Measurements from ENCODE around the gene NFIB. TPM values are rescaled to one million over a fixed set of nuclear protein-coding genes. Genes with fewer than 3 reads are reported as not detected.

The NFIB gene
- total and polyA plus RNA-seq, 2 of the 8 experiments (the other 6 are each of a cell fraction or from before 2014, with no cell fraction given), result 2.6 to 13.1 TPM

DNA sequence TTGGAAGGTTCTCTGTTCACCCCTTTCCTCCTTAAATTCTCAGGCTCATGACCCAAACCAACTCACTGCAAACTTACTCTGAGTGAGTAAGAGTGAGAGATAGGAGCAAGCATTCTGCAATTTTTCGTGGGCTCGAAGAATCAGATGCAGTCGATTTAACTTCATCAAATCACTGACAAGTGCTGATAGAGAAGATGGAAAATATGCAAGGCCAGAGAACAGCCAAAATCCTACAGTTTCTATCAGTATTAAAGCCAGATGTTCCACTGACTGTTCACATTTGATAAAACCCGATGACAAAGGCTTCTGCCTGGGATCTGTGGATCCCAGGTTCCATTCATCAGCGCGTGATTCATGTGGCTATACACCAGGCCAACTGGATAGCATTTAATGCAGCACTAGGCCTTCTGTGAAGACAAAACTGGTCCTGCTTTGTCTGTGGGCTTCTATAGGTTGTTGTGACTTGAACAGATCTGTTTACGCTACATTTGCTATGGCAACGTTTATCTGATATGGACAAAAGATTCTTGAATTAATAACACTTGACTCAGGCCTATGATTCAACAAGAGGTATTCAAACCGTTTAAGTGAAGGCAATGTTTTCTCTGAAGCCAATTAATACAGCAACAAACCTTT, 251.2 kb downstream of the NFIB start:
- no peak overlapping the region for H2BK20ac ChIP-seq (ENCODE audit: low read length)
- no peaks in the 10 kb centered on the region for H3K4me1 ChIP-seq (replicated peaks in 1 of 4; ENCODE audit: control insufficient read depth in 3 of 4, insufficient read depth in 4 of 4, low read length in 3 of 4)
- H2BK15ac ChIP-seq (ENCODE audit: low read length), result no peak overlapping the region
- no peak overlapping the region for H3K9ac ChIP-seq (replicated peaks in 1 of 4; ENCODE audit: extremely low read depth in 1 of 4, low read depth in 3 of 4, low read length in 3 of 4)
- H2BK12ac ChIP-seq (ENCODE audit: low read depth, low read length), result no peak overlapping the region
- no peak overlapping the region for H2AFZ ChIP-seq (ENCODE audit: low read length)
- no peaks in the 10 kb centered on the region for H4K20me1 ChIP-seq (replicated peaks in 1 of 2; ENCODE audit: control insufficient read depth in 1 of 2, insufficient read depth in 2 of 2, low read length in 2 of 2)
- H3K79me1 ChIP-seq (ENCODE audit: low read depth, low read length), result no peaks in the 10 kb centered on the region
- H3K27me3 ChIP-seq (replicated peaks in 1 of 4; ENCODE audit: control insufficient read depth in 3 of 4, extremely low read depth in 1 of 4, insufficient read depth in 3 of 4, low read length in 3 of 4), result no peaks in the 10 kb centered on the region
- no peaks in the 10 kb centered on the region for H3K9me3 ChIP-seq (ENCODE audit: insufficient read depth in 2 of 2, low read depth in 1 of 2, low read length in 1 of 2)
- no peak overlapping the region for H2AK5ac ChIP-seq (ENCODE audit: low read depth, low read length)
- H3K18ac ChIP-seq (ENCODE audit: extremely low read depth, low read length), result no peak overlapping the region
- H3K79me2 ChIP-seq (ENCODE audit: control insufficient read depth in 1 of 2, insufficient read depth in 2 of 2, low read length in 2 of 2), result no peaks in the 10 kb centered on the region
- no peaks in the 10 kb centered on the region for H3K23me2 ChIP-seq (ENCODE audit: low read depth, low read length)
- no peak overlapping the region for H3K56ac ChIP-seq (replicated peaks; ENCODE audit: insufficient read length, low read depth, low read length)
- no peak overlapping the region for H4K91ac ChIP-seq (replicated peaks; ENCODE audit: insufficient read length, low read length)
- H3K27ac ChIP-seq (ENCODE audit: low read depth, low read length), result no peak overlapping the region
- FAIRE-seq (no peak), DNase-seq (ENCODE audit: low read depth in 1 of 2, low spot score in 2 of 2) (no peak)
- 89% methylated on average over 9 of the region's 9 CpGs; no CpG with 5 or more reads in 1 of the 2 experiments for WGBS, 2 experiments (ENCODE audit: extremely low coverage in 1 of 2, insufficient coverage in 1 of 2, insufficient read length in 1 of 2, insufficient replicate concordance in 2 of 2, low coverage in 1 of 2, low lambda C conversion rate in 2 of 2, missing lambda C conversion rate in 1 of 2)
- no peak overlapping the region for H4K8ac ChIP-seq (ENCODE audit: extremely low read depth, insufficient read depth, low read length)
- no peak overlapping the region for H3K4ac ChIP-seq (replicated peaks; ENCODE audit: insufficient read length, low read depth, low read length)
- POLR2A ChIA-PET (ENCODE audit: partially characterized antibody), result no interaction called here
- CTCF ChIA-PET (ENCODE audit: partially characterized antibody), result interaction anchor here (1.2 to 1.7 kb wide), 2 partner anchors 9 to 291 kb away, joined by 5 to 7 read pairs; no protein-coding TSS in a partner anchor
- H3K14ac ChIP-seq (ENCODE audit: insufficient read length), result no peak overlapping the region
- no peak overlapping the region for H3K4me2 ChIP-seq (ENCODE audit: insufficient read depth in 1 of 2, low read depth in 2 of 2, low read length in 2 of 2)
- H3K4me3 ChIP-seq (ENCODE audit: extremely low read depth in 1 of 4, insufficient read depth in 2 of 4, low read depth in 3 of 4, low read length in 4 of 4), result no peak overlapping the region
- no peak overlapping the region for H4K5ac ChIP-seq (ENCODE audit: insufficient read length, low read depth, low read length)
- H2BK120ac ChIP-seq (replicated peaks; ENCODE audit: low read depth, low read length), result no peak overlapping the region
- no peak overlapping the region for H2BK5ac ChIP-seq (ENCODE audit: low read depth, low read length)
- no peak overlapping the region for H3K23ac ChIP-seq (ENCODE audit: insufficient read length)
- H3K36me3 ChIP-seq (ENCODE audit: control insufficient read depth in 2 of 4, insufficient read depth in 4 of 4, low read length in 3 of 4), result no peaks in the 10 kb centered on the region
- TF ChIP-seq ATF2 (IDR thresholded peaks at IDR 0.05; ENCODE audit: low read length) (no peak), RNF2 (IDR thresholded peaks at IDR 0.05; ENCODE audit: borderline replicate concordance, low read depth, low read length, missing control alignments, poor library complexity, severe bottlenecking) (no peak), EZH2 (IDR thresholded peaks at IDR 0.05; ENCODE audit: low read depth, low read length, severe bottlenecking) (no peak), KDM4A (IDR thresholded peaks at IDR 0.05; ENCODE audit: low read depth, low read length, severe bottlenecking) (no peak), BRCA1 (IDR thresholded peaks at IDR 0.05; ENCODE audit: low read depth, low read length) (no peak), KDM1A (IDR thresholded peaks at IDR 0.05; ENCODE audit: borderline replicate concordance, low read length) (no peak), NANOG (IDR thresholded peaks at IDR 0.05; ENCODE audit: insufficient read depth, low read depth, low read length, poor library complexity, severe bottlenecking) (no peak), BCL11A (IDR thresholded peaks at IDR 0.05; ENCODE audit: low read depth in 2 of 2, low read length in 2 of 2) (no peak), RBBP5 (IDR thresholded peaks at IDR 0.05; ENCODE audit: borderline replicate concordance, low read depth, low read length) (no peak), HDAC2 (IDR thresholded peaks at IDR 0.05; ENCODE audit: borderline replicate concordance in 1 of 2, low read depth in 2 of 2, low read length in 2 of 2) (no peak)
